ENCODE measurements around the gene GXYLT2. TPM values are rescaled to one million over a fixed set of nuclear protein-coding genes. Genes with fewer than 3 reads are reported as not detected.
A peak's percentile ranks its signal among the peaks of the same experiment; 100 is the strongest.

GXYLT2 gene
- total RNA-seq, 6 donors from 2014 or later = 3.3 to 10.0 (median 5.9) TPM

DNA sequence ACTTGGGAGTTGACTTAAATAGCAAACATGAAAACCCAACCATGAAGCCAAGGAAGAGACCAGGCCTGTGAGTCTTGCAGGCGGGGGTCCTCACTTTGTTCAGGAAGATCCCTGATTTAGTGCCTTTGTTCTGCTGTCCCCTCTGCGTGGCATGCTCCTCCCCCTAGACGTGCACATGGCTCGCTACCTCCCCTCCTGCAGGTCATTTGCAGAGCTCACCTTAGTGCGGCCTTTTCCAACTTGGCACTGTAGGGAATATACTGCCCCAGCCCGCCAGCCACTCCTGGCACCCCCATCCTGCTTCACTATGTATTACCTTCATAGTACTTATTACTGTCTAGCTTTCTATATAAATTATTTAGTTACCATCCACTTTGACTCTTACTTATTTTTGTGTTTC, 18.3 kb downstream of the GXYLT2 start:
- ATAC-seq (ENCODE audit: low FRiP score in 2 of 2) (no peak), DNase-seq (no peak)
- H3K4me3 ChIP-seq = no peak overlapping the region
- H3K27me3 ChIP-seq = no peaks in the 10 kb centered on the region
- peaks cover 0 to 4% (median 0%) of the 10 kb centered on the region in 4 donors for H3K4me1 ChIP-seq
- no peak overlapping the region for H3K27ac ChIP-seq
- 82 to 90% methylated on average over 6 of the region's 6 CpGs for WGBS, 2 donors
- no peaks in the 10 kb centered on the region for H3K36me3 ChIP-seq
- no peak for TF ChIP-seq POLR2A (IDR thresholded peaks at IDR 0.05)
- TF ChIP-seq, protein P1, sequence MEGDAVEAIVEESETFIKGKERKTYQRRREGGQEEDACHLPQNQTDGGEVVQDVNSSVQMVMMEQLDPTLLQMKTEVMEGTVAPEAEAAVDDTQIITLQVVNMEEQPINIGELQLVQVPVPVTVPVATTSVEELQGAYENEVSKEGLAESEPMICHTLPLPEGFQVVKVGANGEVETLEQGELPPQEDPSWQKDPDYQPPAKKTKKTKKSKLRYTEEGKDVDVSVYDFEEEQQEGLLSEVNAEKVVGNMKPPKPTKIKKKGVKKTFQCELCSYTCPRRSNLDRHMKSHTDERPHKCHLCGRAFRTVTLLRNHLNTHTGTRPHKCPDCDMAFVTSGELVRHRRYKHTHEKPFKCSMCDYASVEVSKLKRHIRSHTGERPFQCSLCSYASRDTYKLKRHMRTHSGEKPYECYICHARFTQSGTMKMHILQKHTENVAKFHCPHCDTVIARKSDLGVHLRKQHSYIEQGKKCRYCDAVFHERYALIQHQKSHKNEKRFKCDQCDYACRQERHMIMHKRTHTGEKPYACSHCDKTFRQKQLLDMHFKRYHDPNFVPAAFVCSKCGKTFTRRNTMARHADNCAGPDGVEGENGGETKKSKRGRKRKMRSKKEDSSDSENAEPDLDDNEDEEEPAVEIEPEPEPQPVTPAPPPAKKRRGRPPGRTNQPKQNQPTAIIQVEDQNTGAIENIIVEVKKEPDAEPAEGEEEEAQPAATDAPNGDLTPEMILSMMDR (IDR thresholded peaks at IDR 0.05) = no peak
- no peak for TF ChIP-seq EP300 (IDR thresholded peaks at IDR 0.05)
- no peak for TF ChIP-seq POLR2AphosphoS5 (IDR thresholded peaks at IDR 0.05)
- H3K9me3 ChIP-seq = no peaks in the 10 kb centered on the region

DNA sequence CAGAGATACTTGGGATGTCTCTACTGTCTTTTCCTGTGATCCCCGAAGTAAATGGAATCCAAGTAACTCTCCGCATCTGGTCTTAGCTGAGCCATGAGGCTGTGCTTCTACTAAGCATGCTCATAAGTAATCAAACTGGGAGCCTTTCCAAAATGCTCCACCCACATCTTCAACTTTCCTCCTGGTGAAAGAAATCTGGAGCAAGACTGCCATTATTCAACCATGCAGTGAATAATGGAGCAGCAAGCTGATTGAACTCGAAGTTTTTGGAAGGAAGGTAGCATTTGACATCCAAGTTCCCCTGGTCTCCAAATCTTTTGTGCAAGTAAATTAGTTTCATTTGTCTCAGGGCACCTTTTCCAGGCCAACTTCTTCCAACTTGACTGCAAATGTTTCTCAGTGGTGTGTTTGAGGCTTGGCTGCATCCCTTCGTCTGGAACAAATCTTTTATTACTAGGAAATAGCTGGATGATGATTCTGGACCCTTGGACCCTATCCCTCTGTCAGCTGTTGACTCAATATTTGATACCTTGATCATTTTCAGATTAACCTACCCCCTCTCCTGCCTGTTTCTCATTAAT, 19.4 kb downstream of the GXYLT2 start:
- Histone ChIP-seq H3K36me3 (no peaks in the 10 kb centered on the region), H3K4me3 (no peak overlapping the region), H3K27ac (peak overlapping the region in 1 of 4 donors; percentile 14), H3K27me3 (no peaks in the 10 kb centered on the region), H3K4me1 (peaks cover 0 to 4% (median 0%) of the 10 kb centered on the region in 4 donors), H3K9me3 (no peaks in the 10 kb centered on the region)
- ATAC-seq (ENCODE audit: low FRiP score in 2 of 2) = peak in 1 of 2 donors; percentile 88
- TF ChIP-seq POLR2A (IDR thresholded peaks at IDR 0.05) (no peak), POLR2AphosphoS5 (IDR thresholded peaks at IDR 0.05) (no peak)
- TF ChIP-seq, protein P1 (IDR thresholded peaks at IDR 0.05) = no peak
- DNase-seq = no peak
- WGBS, 2 donors = 59 to 75% methylated on average over 4 of the region's 4 CpGs

DNA sequence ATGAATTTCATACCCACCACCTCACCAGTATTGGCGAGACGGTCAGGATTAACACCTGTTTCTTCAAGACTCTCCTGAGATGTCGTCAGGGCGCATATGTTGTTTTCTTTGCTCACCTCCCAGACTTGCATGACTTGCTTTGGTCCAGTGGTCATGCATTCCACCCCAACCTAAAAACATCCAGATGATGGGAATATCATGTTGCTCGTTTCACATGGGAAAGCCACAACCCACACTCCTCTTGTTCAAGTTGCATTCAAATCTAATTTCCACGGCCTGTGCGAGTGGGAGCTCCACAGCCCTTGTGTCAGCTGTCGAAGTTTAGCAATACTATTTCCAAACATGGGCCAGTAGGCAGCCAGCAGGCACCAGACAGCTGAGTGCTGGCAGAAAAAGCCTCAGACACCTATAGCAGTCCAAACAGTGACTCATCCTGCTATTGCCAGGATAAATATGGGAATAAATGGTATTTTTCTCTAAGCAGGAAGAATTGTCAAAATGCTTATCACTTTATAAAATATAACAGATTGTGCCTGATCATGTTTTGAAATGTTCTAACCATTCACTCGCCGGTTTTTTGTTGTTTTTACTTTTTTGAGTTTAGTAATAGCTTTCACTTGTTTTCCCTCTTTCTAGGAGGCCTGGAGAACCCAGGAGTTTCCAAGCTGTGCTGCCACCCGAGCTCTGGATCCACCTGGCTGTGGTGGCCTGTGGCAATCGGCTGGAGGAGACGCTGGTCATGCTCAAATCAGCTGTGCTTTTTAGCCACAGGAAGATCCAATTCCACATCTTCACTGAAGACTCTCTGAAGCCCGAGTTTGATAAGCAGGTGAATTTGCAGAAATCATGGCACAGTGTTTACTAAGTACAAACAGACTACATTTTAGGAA, 20.1 kb downstream of the GXYLT2 start:
- H3K4me1 ChIP-seq = peaks cover 0 to 4% (median 0%) of the 10 kb centered on the region in 4 donors
- 64 to 70% methylated on average over 14 of the region's 14 CpGs for WGBS, 2 donors
- H3K36me3 ChIP-seq = no peaks in the 10 kb centered on the region
- no peak overlapping the region for H3K4me3 ChIP-seq
- ATAC-seq (ENCODE audit: low FRiP score in 2 of 2) = peak; percentile 74 to 82
- TF ChIP-seq EP300 (IDR thresholded peaks at IDR 0.05) (no peak), POLR2A (IDR thresholded peaks at IDR 0.05) (no peak), POLR2AphosphoS5 (IDR thresholded peaks at IDR 0.05) (peak in 1 of 2 donors; percentile 19)
- TF ChIP-seq, protein P1 (IDR thresholded peaks at IDR 0.05) = no peak
- DNase-seq = peak in 1 of 2 donors; percentile 23
- peak overlapping the region in 1 of 4 donors; percentile 14 for H3K27ac ChIP-seq
- H3K9me3 ChIP-seq = no peaks in the 10 kb centered on the region
- H3K27me3 ChIP-seq = no peaks in the 10 kb centered on the region

DNA sequence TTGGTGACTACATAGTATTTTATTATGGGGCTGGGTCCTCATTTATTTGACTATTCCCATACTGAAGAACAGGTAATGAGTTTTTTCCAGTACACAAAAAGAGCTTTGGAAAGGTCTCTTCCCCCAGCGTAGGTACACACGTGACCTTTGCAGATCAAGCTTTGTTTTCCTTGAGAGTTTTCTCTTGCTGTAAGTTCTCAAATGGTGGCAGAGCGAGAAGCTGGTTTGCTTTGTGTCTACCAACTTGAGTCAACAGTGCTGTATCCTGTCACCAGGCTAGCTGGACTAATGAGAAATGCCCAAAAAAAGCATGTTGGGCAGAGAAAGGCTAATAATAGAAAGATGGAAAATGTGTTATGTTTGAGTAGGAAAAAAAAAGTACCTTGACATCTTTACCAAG, 21.7 kb downstream of the GXYLT2 start:
- Histone ChIP-seq H3K27me3 (no peaks in the 10 kb centered on the region), H3K36me3 (no peaks in the 10 kb centered on the region), H3K4me3 (no peak overlapping the region), H3K9me3 (no peaks in the 10 kb centered on the region), H3K4me1 (peaks cover 0 to 4% (median 0%) of the 10 kb centered on the region in 4 donors), H3K27ac (no peak overlapping the region)
- ATAC-seq (ENCODE audit: low FRiP score in 2 of 2) = no peak
- 88 to 94% methylated on average over 3 of the region's 3 CpGs for WGBS, 2 donors
- no peak for TF ChIP-seq POLR2A (IDR thresholded peaks at IDR 0.05)
- TF ChIP-seq EP300 (IDR thresholded peaks at IDR 0.05) = no peak
- no peak for TF ChIP-seq POLR2AphosphoS5 (IDR thresholded peaks at IDR 0.05)
- TF ChIP-seq, protein P1 (IDR thresholded peaks at IDR 0.05) = no peak
- DNase-seq = no peak
